HEK293 (cell line): ENCODE measurements around the gene EML1.

Experiments used
- GLIS1 ChIP-seq: fragments of 450-650 bp; formaldehyde crosslinking; IDR thresholded peaks from 2 replicates; pipeline ENCODE4 v1.5.1; 2016; ENCODE audit warnings: missing biosample characterization, missing genetic modification characterization
- OSR2 ChIP-seq: fragments of 450-650 bp; formaldehyde crosslinking; IDR thresholded peaks from 2 replicates; pipeline ENCODE4 v1.5.1; 2016; ENCODE audit warnings: missing biosample characterization, missing genetic modification characterization
- OVOL3 ChIP-seq: fragments of 450-650 bp; formaldehyde crosslinking; IDR thresholded peaks from 2 replicates; pipeline ENCODE4 v1.5.1; 2016; ENCODE audit warnings: missing biosample characterization, missing genetic modification characterization
- SCRT2 ChIP-seq: fragments of 450-650 bp; formaldehyde crosslinking; IDR thresholded peaks from 2 replicates; pipeline ENCODE4 v1.5.1; 2016; ENCODE audit warnings: missing biosample characterization, missing genetic modification characterization
- ZBTB20 ChIP-seq: fragments of 450-650 bp; formaldehyde crosslinking; IDR thresholded peaks from 2 replicates; pipeline ENCODE4 v1.5.1; 2016; ENCODE audit warnings: missing biosample characterization, missing genetic modification characterization
- ZEB2 ChIP-seq: fragments of 450-650 bp; formaldehyde crosslinking; IDR thresholded peaks from 2 replicates; pipeline ENCODE4 v1.5.1; 2016; ENCODE audit warnings: missing biosample characterization, missing genetic modification characterization
- ZNF132 ChIP-seq: fragments of 450-650 bp; formaldehyde crosslinking; IDR thresholded peaks from 2 replicates; pipeline ENCODE4 v1.5.1; 2017; ENCODE audit warnings: missing biosample characterization, missing genetic modification characterization, borderline replicate concordance
- ZNF133 ChIP-seq: fragments of 450-650 bp; formaldehyde crosslinking; IDR thresholded peaks from 2 replicates; pipeline ENCODE4 v1.5.1; 2016; ENCODE audit warnings: missing biosample characterization, missing genetic modification characterization
- ZNF202 ChIP-seq: fragments of 450-650 bp; formaldehyde crosslinking; IDR thresholded peaks from 2 replicates; pipeline ENCODE4 v1.5.1; 2016; ENCODE audit warnings: missing biosample characterization, missing genetic modification characterization, borderline replicate concordance
- ZNF341 ChIP-seq: fragments of 450-650 bp; formaldehyde crosslinking; IDR thresholded peaks from 2 replicates; pipeline ENCODE4; 2016; ENCODE audit warnings: low read depth, missing biosample characterization, missing genetic modification characterization
- ZNF350 ChIP-seq: fragments of 450-650 bp; formaldehyde crosslinking; IDR thresholded peaks from 2 replicates; pipeline ENCODE4 v1.5.0; 2017; ENCODE audit warnings: missing biosample characterization, mild to moderate bottlenecking, missing genetic modification characterization
- ZNF366 ChIP-seq: fragments of 450-650 bp; formaldehyde crosslinking; conservative IDR thresholded peaks from 2 replicates; pipeline ENCODE4 v1.5.1; 2016; ENCODE audit warnings: missing biosample characterization, missing genetic modification characterization
- ZNF404 ChIP-seq: fragments of 450-650 bp; formaldehyde crosslinking; IDR thresholded peaks from 2 replicates; pipeline ENCODE4 v1.5.1; 2017; ENCODE audit warnings: missing biosample characterization, missing genetic modification characterization
- ZNF530 ChIP-seq: fragments of 450-650 bp; formaldehyde crosslinking; IDR thresholded peaks from 2 replicates; pipeline ENCODE4 v1.5.1; 2016; ENCODE audit warnings: low read depth, missing biosample characterization, missing genetic modification characterization
- ZNF558 ChIP-seq: fragments of 450-650 bp; formaldehyde crosslinking; IDR thresholded peaks from 2 replicates; pipeline ENCODE4 v1.5.1; 2016; ENCODE audit warnings: missing biosample characterization, missing genetic modification characterization
- ZNF560 ChIP-seq: fragments of 450-650 bp; formaldehyde crosslinking; IDR thresholded peaks from 2 replicates; pipeline ENCODE4 v1.5.1; 2017; ENCODE audit warnings: missing biosample characterization, missing genetic modification characterization, borderline replicate concordance
- ZNF596 ChIP-seq: fragments of 450-650 bp; IDR thresholded peaks from 2 replicates; pipeline ENCODE4 v1.5.0; 2018; ENCODE audit warnings: missing biosample characterization, mild to moderate bottlenecking, missing genetic modification characterization, moderate library complexity
- ZNF624 ChIP-seq: fragments of 450-650 bp; formaldehyde crosslinking; IDR thresholded peaks from 2 replicates; pipeline ENCODE4 v1.5.1; 2017; ENCODE audit warnings: missing biosample characterization, missing genetic modification characterization
- ZNF670 ChIP-seq: fragments of 450-650 bp; formaldehyde crosslinking; IDR thresholded peaks from 2 replicates; pipeline ENCODE4 v1.5.1; 2016; ENCODE audit warnings: missing biosample characterization, missing genetic modification characterization, low read depth
- ZNF785 ChIP-seq: fragments of 450-650 bp; formaldehyde crosslinking; IDR thresholded peaks from 2 replicates; pipeline ENCODE4 v1.5.1; 2016; ENCODE audit warnings: missing biosample characterization, missing genetic modification characterization
- ZNF837 ChIP-seq: fragments of 450-650 bp; formaldehyde crosslinking; IDR thresholded peaks from 2 replicates; pipeline ENCODE4 v1.5.1; 2016; ENCODE audit warnings: missing biosample characterization, missing genetic modification characterization
- TF ChIP-seq, protein P1 (sequence below): fragments of 450-650 bp; formaldehyde crosslinking; conservative IDR thresholded peaks from 2 replicates; pipeline ENCODE4 v1.5.1; 2016; ENCODE audit warnings: low read depth, missing biosample characterization, missing genetic modification characterization
- TF ChIP-seq, protein P2 (sequence below): fragments of 450-650 bp; formaldehyde crosslinking; IDR thresholded peaks from 2 replicates; pipeline ENCODE4 v1.5.1; 2016; ENCODE audit warnings: missing biosample characterization, missing genetic modification characterization, borderline replicate concordance
- TF ChIP-seq, protein P3 (sequence below): fragments of 450-650 bp; formaldehyde crosslinking; IDR thresholded peaks from 2 replicates; pipeline ENCODE4 v1.5.1; 2016; ENCODE audit warnings: missing biosample characterization, missing genetic modification characterization
- TF ChIP-seq, protein P4 (sequence below): fragments of 450-650 bp; formaldehyde crosslinking; IDR thresholded peaks from 2 replicates; pipeline ENCODE4 v1.5.1; 2017; ENCODE audit warnings: missing biosample characterization, missing genetic modification characterization

Gene EML1

DNA sequence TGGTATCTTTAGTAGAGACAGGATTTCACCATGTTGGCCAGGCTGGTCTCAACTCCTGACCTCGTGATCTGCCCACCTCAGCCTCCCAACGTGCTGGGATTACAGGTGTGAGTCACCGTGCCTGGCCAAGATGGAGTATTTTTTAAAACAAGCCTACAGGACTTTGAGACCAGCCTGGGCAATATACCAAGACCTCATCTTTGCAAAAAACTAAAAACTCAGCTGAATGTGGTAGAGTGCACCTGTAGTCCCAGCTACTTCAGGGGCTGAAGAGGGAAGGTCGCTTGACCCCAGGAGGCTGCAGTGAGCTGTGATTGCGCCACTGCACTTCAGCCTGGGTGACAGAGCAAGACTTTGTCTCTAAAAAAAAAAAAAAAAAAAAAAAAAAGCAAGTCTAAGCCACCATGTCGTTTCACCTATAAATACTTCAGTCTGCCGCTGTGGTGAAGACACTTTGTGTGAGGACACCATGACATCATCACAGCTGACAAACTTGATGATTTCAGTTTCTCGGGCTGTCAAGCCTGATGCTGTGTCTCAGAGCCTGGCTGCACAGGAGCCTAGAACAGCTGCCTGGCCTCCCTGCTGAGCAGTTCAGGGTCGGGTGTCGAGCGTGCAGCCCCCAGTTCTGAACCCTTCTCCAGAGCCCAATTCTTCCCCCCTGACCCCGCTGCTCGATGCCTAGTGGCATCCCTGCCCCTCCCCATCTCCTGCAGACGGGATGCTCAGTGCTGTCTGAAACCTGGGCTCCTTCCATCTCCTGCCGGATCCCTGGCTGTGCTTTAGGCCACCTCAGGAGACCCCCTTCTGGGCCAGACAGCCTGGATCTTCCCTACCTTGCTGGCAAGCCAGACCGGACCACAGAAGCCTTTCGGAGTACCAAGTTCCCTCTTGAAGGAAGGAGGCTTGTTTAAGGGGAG lies 152.8 kb downstream of the EML1 start (continued):
- TF ChIP-seq, protein P1, sequence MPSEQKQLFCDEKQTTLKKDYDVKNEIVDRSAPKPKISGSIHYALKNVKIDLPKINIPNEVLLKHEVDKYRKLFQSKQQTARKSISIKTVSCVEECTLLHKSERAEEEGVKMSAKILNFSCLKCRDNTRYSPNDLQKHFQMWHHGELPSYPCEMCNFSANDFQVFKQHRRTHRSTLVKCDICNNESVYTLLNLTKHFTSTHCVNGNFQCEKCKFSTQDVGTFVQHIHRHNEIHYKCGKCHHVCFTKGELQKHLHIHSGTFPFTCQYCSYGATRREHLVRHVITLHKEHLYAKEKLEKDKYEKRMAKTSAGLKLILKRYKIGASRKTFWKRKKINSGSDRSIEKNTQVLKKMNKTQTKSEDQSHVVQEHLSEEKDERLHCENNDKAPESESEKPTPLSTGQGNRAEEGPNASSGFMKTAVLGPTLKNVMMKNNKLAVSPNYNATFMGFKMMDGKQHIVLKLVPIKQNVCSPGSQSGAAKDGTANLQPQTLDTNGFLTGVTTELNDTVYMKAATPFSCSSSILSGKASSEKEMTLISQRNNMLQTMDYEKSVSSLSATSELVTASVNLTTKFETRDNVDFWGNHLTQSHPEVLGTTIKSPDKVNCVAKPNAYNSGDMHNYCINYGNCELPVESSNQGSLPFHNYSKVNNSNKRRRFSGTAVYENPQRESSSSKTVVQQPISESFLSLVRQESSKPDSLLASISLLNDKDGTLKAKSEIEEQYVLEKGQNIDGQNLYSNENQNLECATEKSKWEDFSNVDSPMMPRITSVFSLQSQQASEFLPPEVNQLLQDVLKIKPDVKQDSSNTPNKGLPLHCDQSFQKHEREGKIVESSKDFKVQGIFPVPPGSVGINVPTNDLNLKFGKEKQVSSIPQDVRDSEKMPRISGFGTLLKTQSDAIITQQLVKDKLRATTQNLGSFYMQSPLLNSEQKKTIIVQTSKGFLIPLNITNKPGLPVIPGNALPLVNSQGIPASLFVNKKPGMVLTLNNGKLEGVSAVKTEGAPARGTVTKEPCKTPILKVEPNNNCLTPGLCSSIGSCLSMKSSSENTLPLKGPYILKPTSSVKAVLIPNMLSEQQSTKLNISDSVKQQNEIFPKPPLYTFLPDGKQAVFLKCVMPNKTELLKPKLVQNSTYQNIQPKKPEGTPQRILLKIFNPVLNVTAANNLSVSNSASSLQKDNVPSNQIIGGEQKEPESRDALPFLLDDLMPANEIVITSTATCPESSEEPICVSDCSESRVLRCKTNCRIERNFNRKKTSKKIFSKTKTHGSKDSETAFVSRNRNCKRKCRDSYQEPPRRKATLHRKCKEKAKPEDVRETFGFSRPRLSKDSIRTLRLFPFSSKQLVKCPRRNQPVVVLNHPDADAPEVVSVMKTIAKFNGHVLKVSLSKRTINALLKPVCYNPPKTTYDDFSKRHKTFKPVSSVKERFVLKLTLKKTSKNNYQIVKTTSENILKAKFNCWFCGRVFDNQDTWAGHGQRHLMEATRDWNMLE (tag by site-specific recombination), result no peak; the same call in 1 of the 2 replicates
- TF ChIP-seq ZEB2 (tag by site-specific recombination) (peak; percentile 68; the same call in 1 of the 2 replicates), ZNF785 (tag by site-specific recombination) (no peak), ZNF341 (peak; percentile 32; the same call in 1 of the 2 replicates), OVOL3 (tag by site-specific recombination) (no peak), ZNF624 (no peak), ZNF560 (tag by site-specific recombination) (no peak), ZNF202 (tag by site-specific recombination) (no peak), ZBTB20 (no peak), ZNF133 (tag by site-specific recombination) (no peak), ZNF530 (tag by site-specific recombination) (no peak), ZNF366 (tag by site-specific recombination) (peak; percentile 62), ZNF404 (tag by site-specific recombination) (no peak), SCRT2 (tag by site-specific recombination) (peak; percentile 61), ZNF350 (tag by site-specific recombination) (no peak), ZNF837 (tag by site-specific recombination) (no peak), ZNF670 (tag by site-specific recombination) (no peak), ZNF596 (tag by site-specific recombination) (no peak), OSR2 (tag by site-specific recombination) (peak; percentile 53), GLIS1 (tag by site-specific recombination) (no peak), ZNF132 (tag by site-specific recombination) (no peak), ZNF558 (tag by site-specific recombination) (no peak)
- TF ChIP-seq, protein P2, sequence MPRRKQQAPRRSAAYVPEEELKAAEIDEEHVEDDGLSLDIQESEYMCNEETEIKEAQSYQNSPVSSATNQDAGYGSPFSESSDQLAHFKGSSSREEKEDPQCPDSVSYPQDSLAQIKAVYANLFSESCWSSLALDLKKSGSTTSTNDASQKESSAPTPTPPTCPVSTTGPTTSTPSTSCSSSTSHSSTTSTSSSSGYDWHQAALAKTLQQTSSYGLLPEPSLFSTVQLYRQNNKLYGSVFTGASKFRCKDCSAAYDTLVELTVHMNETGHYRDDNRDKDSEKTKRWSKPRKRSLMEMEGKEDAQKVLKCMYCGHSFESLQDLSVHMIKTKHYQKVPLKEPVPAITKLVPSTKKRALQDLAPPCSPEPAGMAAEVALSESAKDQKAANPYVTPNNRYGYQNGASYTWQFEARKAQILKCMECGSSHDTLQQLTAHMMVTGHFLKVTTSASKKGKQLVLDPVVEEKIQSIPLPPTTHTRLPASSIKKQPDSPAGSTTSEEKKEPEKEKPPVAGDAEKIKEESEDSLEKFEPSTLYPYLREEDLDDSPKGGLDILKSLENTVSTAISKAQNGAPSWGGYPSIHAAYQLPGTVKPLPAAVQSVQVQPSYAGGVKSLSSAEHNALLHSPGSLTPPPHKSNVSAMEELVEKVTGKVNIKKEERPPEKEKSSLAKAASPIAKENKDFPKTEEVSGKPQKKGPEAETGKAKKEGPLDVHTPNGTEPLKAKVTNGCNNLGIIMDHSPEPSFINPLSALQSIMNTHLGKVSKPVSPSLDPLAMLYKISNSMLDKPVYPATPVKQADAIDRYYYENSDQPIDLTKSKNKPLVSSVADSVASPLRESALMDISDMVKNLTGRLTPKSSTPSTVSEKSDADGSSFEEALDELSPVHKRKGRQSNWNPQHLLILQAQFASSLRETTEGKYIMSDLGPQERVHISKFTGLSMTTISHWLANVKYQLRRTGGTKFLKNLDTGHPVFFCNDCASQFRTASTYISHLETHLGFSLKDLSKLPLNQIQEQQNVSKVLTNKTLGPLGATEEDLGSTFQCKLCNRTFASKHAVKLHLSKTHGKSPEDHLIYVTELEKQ (tag by site-specific recombination), result no peak
- TF ChIP-seq, protein P3, sequence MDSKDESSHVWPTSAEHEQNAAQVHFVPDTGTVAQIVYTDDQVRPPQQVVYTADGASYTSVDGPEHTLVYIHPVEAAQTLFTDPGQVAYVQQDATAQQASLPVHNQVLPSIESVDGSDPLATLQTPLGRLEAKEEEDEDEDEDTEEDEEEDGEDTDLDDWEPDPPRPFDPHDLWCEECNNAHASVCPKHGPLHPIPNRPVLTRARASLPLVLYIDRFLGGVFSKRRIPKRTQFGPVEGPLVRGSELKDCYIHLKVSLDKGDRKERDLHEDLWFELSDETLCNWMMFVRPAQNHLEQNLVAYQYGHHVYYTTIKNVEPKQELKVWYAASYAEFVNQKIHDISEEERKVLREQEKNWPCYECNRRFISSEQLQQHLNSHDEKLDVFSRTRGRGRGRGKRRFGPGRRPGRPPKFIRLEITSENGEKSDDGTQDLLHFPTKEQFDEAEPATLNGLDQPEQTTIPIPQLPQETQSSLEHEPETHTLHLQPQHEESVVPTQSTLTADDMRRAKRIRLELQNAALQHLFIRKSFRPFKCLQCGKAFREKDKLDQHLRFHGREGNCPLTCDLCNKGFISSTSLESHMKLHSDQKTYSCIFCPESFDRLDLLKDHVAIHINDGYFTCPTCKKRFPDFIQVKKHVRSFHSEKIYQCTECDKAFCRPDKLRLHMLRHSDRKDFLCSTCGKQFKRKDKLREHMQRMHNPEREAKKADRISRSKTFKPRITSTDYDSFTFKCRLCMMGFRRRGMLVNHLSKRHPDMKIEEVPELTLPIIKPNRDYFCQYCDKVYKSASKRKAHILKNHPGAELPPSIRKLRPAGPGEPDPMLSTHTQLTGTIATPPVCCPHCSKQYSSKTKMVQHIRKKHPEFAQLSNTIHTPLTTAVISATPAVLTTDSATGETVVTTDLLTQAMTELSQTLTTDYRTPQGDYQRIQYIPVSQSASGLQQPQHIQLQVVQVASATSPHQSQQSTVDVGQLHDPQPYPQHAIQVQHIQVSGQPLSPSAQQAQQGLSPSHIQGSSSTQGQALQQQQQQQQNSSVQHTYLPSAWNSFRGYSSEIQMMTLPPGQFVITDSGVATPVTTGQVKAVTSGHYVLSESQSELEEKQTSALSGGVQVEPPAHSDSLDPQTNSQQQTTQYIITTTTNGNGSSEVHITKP (tag by site-specific recombination), result no peak
- TF ChIP-seq, protein P4, sequence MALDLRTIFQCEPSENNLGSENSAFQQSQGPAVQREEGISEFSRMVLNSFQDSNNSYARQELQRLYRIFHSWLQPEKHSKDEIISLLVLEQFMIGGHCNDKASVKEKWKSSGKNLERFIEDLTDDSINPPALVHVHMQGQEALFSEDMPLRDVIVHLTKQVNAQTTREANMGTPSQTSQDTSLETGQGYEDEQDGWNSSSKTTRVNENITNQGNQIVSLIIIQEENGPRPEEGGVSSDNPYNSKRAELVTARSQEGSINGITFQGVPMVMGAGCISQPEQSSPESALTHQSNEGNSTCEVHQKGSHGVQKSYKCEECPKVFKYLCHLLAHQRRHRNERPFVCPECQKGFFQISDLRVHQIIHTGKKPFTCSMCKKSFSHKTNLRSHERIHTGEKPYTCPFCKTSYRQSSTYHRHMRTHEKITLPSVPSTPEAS, result no peak
